Heart right ventricle (tissue), 16 donors: ENCODE results near the gene OSBPL9. TPM values are rescaled to one million over a fixed set of nuclear protein-coding genes. Genes with fewer than 3 reads are reported as not detected.

ENCODE experiments used
- ATAC-seq, 8 donors: fragments of 200-7000 bp; cut with Tn5 transposase; one replicate each; pipeline ENCODE4 v1.9.1; 2020; ENCODE audit warnings: mild to moderate bottlenecking in 8 of 8, moderate library complexity in 8 of 8, moderate number of reproducible peaks in 1 of 8
- DNase-seq, 2 donors: peaks; one replicate each; pipeline ENCODE4 v3.0.0-alpha.2; 2020
- H3K27ac ChIP-seq, 10 donors: fragments of 200-600 bp; sonication (generic) in 2 of 10; one replicate each; pipeline versions ENCODE4 v1.5.0 to v1.8.0; 2020 to 2022; ENCODE audit warnings: mild to moderate bottlenecking in 3 of 10
- H3K27me3 ChIP-seq, 7 donors: fragments of 200-600 bp; one replicate each; pipeline ENCODE4 v1.8.0; 2021 to 2022; ENCODE audit warnings: mild to moderate bottlenecking in 2 of 7
- H3K36me3 ChIP-seq, 9 donors: fragments of 200-600 bp; sonication (generic) in 1 of 9; one replicate each; pipeline versions ENCODE4 v1.5.0 to v1.8.0; 2020 to 2022; ENCODE audit warnings: mild to moderate bottlenecking in 2 of 9
- H3K4me1 ChIP-seq, 9 donors: fragments of 200-600 bp; sonication (generic) in 1 of 9; one replicate each; pipeline versions ENCODE4 v1.5.0 to v1.8.0; 2020 to 2022; ENCODE audit warnings: mild to moderate bottlenecking in 4 of 9
- H3K4me3 ChIP-seq, 10 donors: fragments of 200-600 bp; sonication (generic) in 2 of 10; one replicate each; pipeline versions ENCODE4 v1.5.0 to v1.8.0; 2020 to 2022; ENCODE audit warnings: mild to moderate bottlenecking in 7 of 10, moderate library complexity in 2 of 10
- H3K9me3 ChIP-seq, 11 donors: fragments of 200-600 bp in 10 of 11; sonication (generic) in 2 of 11; one replicate each; pipeline versions ENCODE4 v1.5.0 to v1.8.0; 2013 to 2022; ENCODE audit warnings: mild to moderate bottlenecking in 2 of 11, control low read depth in 1 of 11, moderate library complexity in 1 of 11
- WGBS, 2 donors: extraction: QIAGEN DNeasy Blood & Tissue Kit; methylation state at CpG; one replicate each; pipeline ENCODE4 v1.1.7; 2013; ENCODE audit warnings: inconsistent platforms in 1 of 2; 5-methylcytosine and 5-hydroxymethylcytosine counted together
- intact Hi-C, 10 donors: fragments of 100-400 bp; cut with DNase I; formaldehyde crosslinking; loops; one replicate each; pipeline versions ENCODE4 v1.11.1 to v1.14.2; 2022
- polyA plus RNA-seq, 2 donors: library from polyadenylated mRNA; stranded (reverse); fragments of 200-250 nt; gene quantifications; one replicate each; pipeline ENCODE4 v1.2.3, GENCODE V29; 2013
- total RNA-seq, 10 donors: library from RNA; stranded (reverse); fragmentation: NEBNext Ultra II Directional in 3 of 10; extraction: Animal tissue kit (Norgen Biotek cat#: 25700) in 3 of 10; gene quantifications; one replicate each; pipeline versions ENCODE4 v1.2.1 to v1.2.4, GENCODE V29; 2021 to 2023
- TF ChIP-seq, protein P1 (sequence below), 9 donors: fragments of 200-600 bp; sonication (generic) in 2 of 9; IDR thresholded peaks; one replicate each; pipeline versions ENCODE4 v1.5.0 to v1.8.0; 2021 to 2022; ENCODE audit warnings: antibody characterized with exemption in 9 of 9, mild to moderate bottlenecking in 5 of 9, moderate library complexity in 1 of 9
- donor health status: Arrhythmogenic right ventricular cardiomyopathy.
- donor health status: ischemic (EF 13 %, LVEDD 7.1; RV severe dilation, severe dysfunction).
- donor health status: healthy with polysubstance abuse.
- donor health status: DM: no; HTN: yes; CAD: no.
- donor health status: DM: no; HTN: no; CAD: no.
- donor health status: ischemic (EF 25% LVEDD 6.9; RV normal size, moderate dysfunction).
- donor health status: ischemic (EF 25% LVEDD 5.7; RV mildly dilated, moderate dysfunction).
- donor health status: healthy.
- donor health status: DM: yes; HTN: yes; CAD: no.
- donor health status: Ischemic cardiomyopathy.
- donor health status: ischemic (EF 35%, LVEDD 5.7; RV mildly dilated, moderate dysfunction).
- donor health status: nonischemic (EF 11% LVEDD 7.7; RV severe dilation, severe dysfunction).
- donor health status: DM: yes; HTN: yes; CAD: no.
- donor health status: PGD.
- donor health status: ischemic (EF 29% LVEDD 5.4; RV normal size, mild dysfunction).
- donor health status: nonischemic (EF 23%, LVEDD 6.1; RV moderate dilation, normal function).

The OSBPL9 gene
- total and polyA plus RNA-seq, 12 donors, result 32.5 to 82.9 (median 55.6) TPM

DNA sequence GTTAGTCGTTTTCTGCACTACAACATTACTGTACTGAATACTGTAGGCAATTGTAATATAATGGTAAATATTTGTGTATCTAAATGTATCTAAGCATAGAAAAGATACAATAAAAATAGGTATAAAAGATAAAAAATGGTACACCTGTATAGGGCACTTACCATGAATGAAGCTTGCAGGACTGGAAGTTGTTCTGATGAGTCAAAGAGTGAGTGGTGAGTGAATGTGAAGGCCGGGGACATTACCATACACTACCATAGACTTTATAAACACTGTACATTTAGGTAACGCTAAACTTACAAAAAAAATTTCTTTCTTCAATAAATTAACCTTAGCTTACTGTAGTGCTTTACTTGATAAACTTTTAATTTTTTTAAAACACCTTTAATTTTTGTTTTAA lies 13.5 kb downstream of the OSBPL9 start:
- H3K36me3 ChIP-seq, result peaks cover 0 to 4% (median 0%) of the 10 kb centered on the region in 9 donors
- intact Hi-C loops, result loop anchor here in 3 of 10 donors (5.0 to 10.0 kb wide), 3 partner anchors 134 to 374 kb away; no protein-coding TSS in a partner anchor
- TF ChIP-seq, protein P1, sequence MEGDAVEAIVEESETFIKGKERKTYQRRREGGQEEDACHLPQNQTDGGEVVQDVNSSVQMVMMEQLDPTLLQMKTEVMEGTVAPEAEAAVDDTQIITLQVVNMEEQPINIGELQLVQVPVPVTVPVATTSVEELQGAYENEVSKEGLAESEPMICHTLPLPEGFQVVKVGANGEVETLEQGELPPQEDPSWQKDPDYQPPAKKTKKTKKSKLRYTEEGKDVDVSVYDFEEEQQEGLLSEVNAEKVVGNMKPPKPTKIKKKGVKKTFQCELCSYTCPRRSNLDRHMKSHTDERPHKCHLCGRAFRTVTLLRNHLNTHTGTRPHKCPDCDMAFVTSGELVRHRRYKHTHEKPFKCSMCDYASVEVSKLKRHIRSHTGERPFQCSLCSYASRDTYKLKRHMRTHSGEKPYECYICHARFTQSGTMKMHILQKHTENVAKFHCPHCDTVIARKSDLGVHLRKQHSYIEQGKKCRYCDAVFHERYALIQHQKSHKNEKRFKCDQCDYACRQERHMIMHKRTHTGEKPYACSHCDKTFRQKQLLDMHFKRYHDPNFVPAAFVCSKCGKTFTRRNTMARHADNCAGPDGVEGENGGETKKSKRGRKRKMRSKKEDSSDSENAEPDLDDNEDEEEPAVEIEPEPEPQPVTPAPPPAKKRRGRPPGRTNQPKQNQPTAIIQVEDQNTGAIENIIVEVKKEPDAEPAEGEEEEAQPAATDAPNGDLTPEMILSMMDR (IDR thresholded peaks at IDR 0.05), result no peak
- no peak overlapping the region for H3K4me3 ChIP-seq
- peaks cover 0 to 52% (median 12%) of the 10 kb centered on the region in 9 donors for H3K4me1 ChIP-seq
- no peak for ATAC-seq
- 89 to 93% methylated on average over 3 of the region's 3 CpGs for WGBS, 2 donors
- DNase-seq, result no peak
- H3K27me3 ChIP-seq, result no peaks in the 10 kb centered on the region
- no peaks in the 10 kb centered on the region for H3K9me3 ChIP-seq
- no peak overlapping the region for H3K27ac ChIP-seq

GRCh38 chr1:51630922-51631321 lies 14.0 kb downstream of the OSBPL9 start:
- WGBS, 2 donors, result 89 to 93% methylated on average over 3 of the region's 3 CpGs
- Histone ChIP-seq H3K4me1 (peaks cover 0 to 47% (median 12%) of the 10 kb centered on the region in 9 donors), H3K27ac (no peak overlapping the region), H3K4me3 (no peak overlapping the region), H3K36me3 (peaks cover 0 to under 1% (median 0%) of the 10 kb centered on the region in 9 donors), H3K27me3 (no peaks in the 10 kb centered on the region), H3K9me3 (no peaks in the 10 kb centered on the region)
- ATAC-seq (no peak), DNase-seq (no peak)
- TF ChIP-seq, protein P1 (IDR thresholded peaks at IDR 0.05), result no peak
- intact Hi-C loops, result loop anchor here in 3 of 10 donors (5.0 to 10.0 kb wide), 3 partner anchors 134 to 374 kb away; no protein-coding TSS in a partner anchor

DNA sequence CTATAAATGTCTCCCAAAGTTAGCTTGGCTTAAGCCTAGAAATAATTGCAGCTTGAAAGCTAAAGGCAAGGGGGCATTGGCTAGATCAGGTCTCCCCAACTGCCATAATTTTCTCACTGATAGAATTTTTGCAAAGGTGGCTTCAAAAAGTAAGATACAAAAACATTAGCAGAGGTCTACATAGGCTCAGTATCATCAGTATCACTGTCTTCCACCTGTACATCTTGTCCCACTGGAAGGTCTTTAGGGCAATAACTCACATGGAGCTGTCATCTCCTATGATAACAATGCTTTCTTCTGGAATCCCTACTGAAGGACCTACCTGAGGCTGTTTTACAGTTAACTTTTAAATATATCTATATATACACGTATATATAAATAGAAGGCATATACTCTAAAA lies 14.9 kb downstream of the OSBPL9 start:
- DNase-seq, result no peak
- Histone ChIP-seq H3K4me3 (no peak overlapping the region), H3K27me3 (no peaks in the 10 kb centered on the region), H3K27ac (no peak overlapping the region), H3K4me1 (peaks cover under 1 to 45% (median 14%) of the 10 kb centered on the region in 9 donors), H3K36me3 (no peaks in the 10 kb centered on the region), H3K9me3 (no peaks in the 10 kb centered on the region)
- TF ChIP-seq, protein P1 (IDR thresholded peaks at IDR 0.05), result no peak
- ATAC-seq, result no peak
- intact Hi-C loops, result loop anchor here in 3 of 10 donors (5.0 to 10.0 kb wide), 3 partner anchors 133 to 373 kb away; no protein-coding TSS in a partner anchor
- WGBS, 2 donors, result 84 to 91% methylated on average over 1 of the region's 1 CpG

- no peak for ATAC-seq
- 90 to 92% methylated on average over 7 of the region's 7 CpGs for WGBS, 2 donors
- Histone ChIP-seq H3K27me3 (no peaks in the 10 kb centered on the region), H3K27ac (no peak overlapping the region), H3K36me3 (no peaks in the 10 kb centered on the region), H3K9me3 (no peaks in the 10 kb centered on the region), H3K4me1 (peaks cover 2 to 43% (median 14%) of the 10 kb centered on the region in 9 donors), H3K4me3 (no peak overlapping the region)
- TF ChIP-seq, protein P1 (IDR thresholded peaks at IDR 0.05), result no peak
- intact Hi-C loops, result loop anchor here in 3 of 10 donors (5.0 to 10.0 kb wide), 3 partner anchors 130 to 370 kb away; no protein-coding TSS in a partner anchor
- no peak for DNase-seq
These were observed 17.7 kb downstream of the OSBPL9 start for GRCh38 chr1:51634618-51635017.
